HCT116 (cell line): ENCODE data around the gene CHD3.

ENCODE experiments used
- CEBPB ChIP-seq: IDR thresholded peaks from 2 replicates; pipeline ENCODE4 v1.6.1; 2012; ENCODE audit warnings: low read depth
- EZH2 ChIP-seq: fragments of 200-600 bp; sonication (generic); IDR thresholded peaks from 2 replicates; pipeline ENCODE4 v1.6.1; 2017; ENCODE audit warnings: antibody characterized with exemption, mixed run types
- JUND ChIP-seq: IDR thresholded peaks from 2 replicates; pipeline ENCODE4 v1.6.1; 2012
- POLR2A ChIP-seq: IDR thresholded peaks from 2 replicates; pipeline ENCODE4 v1.7.0; 2011; ENCODE audit warnings: borderline replicate concordance; ENCODE audit not compliant: insufficient read depth, insufficient read length; ENCODE audit errors: extremely low read depth
- POLR2AphosphoS5 ChIP-seq: IDR thresholded peaks from 2 replicates; pipeline ENCODE4 v1.6.1; 2011; ENCODE audit warnings: mild to moderate bottlenecking, low read depth, low read length, moderate library complexity
- RAD21 ChIP-seq: IDR thresholded peaks from 2 replicates; pipeline ENCODE4 v1.6.1; 2012; ENCODE audit warnings: low read depth, mild to moderate bottlenecking
- SIN3A ChIP-seq: IDR thresholded peaks from 2 replicates; pipeline ENCODE4 v1.6.1; 2012; ENCODE audit warnings: low read depth
- ZFX ChIP-seq: fragments of 450-650 bp; IDR thresholded peaks from 2 replicates; pipeline ENCODE4 v1.6.1; 2017
- ZNF274 ChIP-seq: fragments of 200-500 bp; sonication (Bioruptor generic); IDR thresholded peaks from 2 replicates; pipeline ENCODE4 v1.6.1; 2014; ENCODE audit warnings: mild to moderate bottlenecking, low read depth, low read length, inconsistent platforms
- TF ChIP-seq, protein P1 (sequence below), 3 experiments: fragments of 200-600 bp in 1 of 3; sonication (generic) in 1 of 3; IDR thresholded peaks in 2 of 3; conservative IDR thresholded peaks in 1 of 3; 2 replicates each; pipeline ENCODE4 v1.5.1; 2012 to 2017; ENCODE audit warnings: low read depth in 2 of 3, low read length in 2 of 3, antibody characterized with exemption in 1 of 3, borderline replicate concordance in 1 of 3, control low read depth in 1 of 3, mild to moderate bottlenecking in 1 of 3, mixed read lengths in 1 of 3, mixed run types in 1 of 3, moderate library complexity in 1 of 3; ENCODE audit not compliant: insufficient read depth in 1 of 3
- TF ChIP-seq, protein P2 (sequence below): IDR thresholded peaks from 2 replicates; pipeline ENCODE4 v1.6.1; 2012; ENCODE audit warnings: low read depth
- TF ChIP-seq, protein P3 (sequence below): IDR thresholded peaks from 2 replicates; pipeline ENCODE4 v1.6.1; 2012
- TF ChIP-seq, protein P4 (sequence below): IDR thresholded peaks from 2 replicates; pipeline ENCODE4 v1.6.1; 2011; ENCODE audit warnings: mild to moderate bottlenecking, low read length, moderate library complexity; ENCODE audit not compliant: insufficient replicate concordance; ENCODE audit errors: extremely low read depth

DNA sequence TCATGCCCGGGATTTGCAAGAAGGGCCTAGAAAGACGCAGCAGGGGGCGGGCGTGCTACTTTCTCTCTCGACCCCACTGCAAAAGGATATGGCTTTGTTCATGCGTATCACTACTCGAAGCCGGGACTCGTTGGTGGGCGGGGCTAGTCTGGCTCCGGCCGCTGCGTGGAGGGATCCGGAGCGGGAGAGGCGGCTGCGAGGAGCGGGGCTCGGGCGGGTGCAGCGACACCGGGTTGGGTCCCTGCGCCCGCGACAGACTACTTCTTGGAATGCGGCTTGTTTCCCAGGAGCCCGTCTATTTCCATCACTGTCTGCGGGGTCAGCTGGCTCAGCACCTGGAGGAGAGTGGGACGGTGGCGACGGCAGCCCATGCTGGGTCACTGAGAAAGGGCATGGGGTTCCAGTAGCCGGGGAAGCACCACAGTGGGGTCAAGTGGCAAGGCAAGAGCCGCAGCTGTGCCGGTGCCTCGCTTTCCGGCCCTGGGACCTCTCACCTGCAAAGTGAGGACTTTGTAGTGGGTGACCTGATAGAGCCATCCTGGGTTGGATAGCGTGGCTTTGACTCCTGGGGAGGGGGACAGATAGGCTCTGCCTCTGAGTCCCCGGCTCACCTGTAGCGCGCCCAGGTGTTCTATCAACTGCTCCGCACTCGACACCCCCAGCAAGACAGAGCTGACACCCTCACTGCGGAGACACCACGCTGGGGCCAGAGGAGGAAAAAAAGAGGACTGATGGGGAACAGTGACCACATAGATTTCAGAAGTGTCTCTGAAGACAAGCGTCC lies 34.4 kb downstream of the CHD3 start:
- TF ChIP-seq, protein P1, sequence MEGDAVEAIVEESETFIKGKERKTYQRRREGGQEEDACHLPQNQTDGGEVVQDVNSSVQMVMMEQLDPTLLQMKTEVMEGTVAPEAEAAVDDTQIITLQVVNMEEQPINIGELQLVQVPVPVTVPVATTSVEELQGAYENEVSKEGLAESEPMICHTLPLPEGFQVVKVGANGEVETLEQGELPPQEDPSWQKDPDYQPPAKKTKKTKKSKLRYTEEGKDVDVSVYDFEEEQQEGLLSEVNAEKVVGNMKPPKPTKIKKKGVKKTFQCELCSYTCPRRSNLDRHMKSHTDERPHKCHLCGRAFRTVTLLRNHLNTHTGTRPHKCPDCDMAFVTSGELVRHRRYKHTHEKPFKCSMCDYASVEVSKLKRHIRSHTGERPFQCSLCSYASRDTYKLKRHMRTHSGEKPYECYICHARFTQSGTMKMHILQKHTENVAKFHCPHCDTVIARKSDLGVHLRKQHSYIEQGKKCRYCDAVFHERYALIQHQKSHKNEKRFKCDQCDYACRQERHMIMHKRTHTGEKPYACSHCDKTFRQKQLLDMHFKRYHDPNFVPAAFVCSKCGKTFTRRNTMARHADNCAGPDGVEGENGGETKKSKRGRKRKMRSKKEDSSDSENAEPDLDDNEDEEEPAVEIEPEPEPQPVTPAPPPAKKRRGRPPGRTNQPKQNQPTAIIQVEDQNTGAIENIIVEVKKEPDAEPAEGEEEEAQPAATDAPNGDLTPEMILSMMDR (IDR thresholded peaks at IDR 0.05 in 2 of 3, conservative IDR thresholded peaks at IDR 0.05 in 1 of 3; ENCODE audit: borderline replicate concordance in 1 of 3, insufficient read depth in 1 of 3, low read depth in 2 of 3, low read length in 2 of 3) = no peak
- TF ChIP-seq ZNF274 (no peak), SIN3A (no peak), ZFX (no peak), JUND (no peak), RAD21 (no peak), POLR2AphosphoS5 (no peak), POLR2A (no peak), CEBPB (no peak), EZH2 (no peak)
- TF ChIP-seq, protein P2, sequence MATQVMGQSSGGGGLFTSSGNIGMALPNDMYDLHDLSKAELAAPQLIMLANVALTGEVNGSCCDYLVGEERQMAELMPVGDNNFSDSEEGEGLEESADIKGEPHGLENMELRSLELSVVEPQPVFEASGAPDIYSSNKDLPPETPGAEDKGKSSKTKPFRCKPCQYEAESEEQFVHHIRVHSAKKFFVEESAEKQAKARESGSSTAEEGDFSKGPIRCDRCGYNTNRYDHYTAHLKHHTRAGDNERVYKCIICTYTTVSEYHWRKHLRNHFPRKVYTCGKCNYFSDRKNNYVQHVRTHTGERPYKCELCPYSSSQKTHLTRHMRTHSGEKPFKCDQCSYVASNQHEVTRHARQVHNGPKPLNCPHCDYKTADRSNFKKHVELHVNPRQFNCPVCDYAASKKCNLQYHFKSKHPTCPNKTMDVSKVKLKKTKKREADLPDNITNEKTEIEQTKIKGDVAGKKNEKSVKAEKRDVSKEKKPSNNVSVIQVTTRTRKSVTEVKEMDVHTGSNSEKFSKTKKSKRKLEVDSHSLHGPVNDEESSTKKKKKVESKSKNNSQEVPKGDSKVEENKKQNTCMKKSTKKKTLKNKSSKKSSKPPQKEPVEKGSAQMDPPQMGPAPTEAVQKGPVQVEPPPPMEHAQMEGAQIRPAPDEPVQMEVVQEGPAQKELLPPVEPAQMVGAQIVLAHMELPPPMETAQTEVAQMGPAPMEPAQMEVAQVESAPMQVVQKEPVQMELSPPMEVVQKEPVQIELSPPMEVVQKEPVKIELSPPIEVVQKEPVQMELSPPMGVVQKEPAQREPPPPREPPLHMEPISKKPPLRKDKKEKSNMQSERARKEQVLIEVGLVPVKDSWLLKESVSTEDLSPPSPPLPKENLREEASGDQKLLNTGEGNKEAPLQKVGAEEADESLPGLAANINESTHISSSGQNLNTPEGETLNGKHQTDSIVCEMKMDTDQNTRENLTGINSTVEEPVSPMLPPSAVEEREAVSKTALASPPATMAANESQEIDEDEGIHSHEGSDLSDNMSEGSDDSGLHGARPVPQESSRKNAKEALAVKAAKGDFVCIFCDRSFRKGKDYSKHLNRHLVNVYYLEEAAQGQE = no peak
- TF ChIP-seq, protein P3, sequence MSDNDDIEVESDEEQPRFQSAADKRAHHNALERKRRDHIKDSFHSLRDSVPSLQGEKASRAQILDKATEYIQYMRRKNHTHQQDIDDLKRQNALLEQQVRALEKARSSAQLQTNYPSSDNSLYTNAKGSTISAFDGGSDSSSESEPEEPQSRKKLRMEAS = no peak
- TF ChIP-seq, protein P4, sequence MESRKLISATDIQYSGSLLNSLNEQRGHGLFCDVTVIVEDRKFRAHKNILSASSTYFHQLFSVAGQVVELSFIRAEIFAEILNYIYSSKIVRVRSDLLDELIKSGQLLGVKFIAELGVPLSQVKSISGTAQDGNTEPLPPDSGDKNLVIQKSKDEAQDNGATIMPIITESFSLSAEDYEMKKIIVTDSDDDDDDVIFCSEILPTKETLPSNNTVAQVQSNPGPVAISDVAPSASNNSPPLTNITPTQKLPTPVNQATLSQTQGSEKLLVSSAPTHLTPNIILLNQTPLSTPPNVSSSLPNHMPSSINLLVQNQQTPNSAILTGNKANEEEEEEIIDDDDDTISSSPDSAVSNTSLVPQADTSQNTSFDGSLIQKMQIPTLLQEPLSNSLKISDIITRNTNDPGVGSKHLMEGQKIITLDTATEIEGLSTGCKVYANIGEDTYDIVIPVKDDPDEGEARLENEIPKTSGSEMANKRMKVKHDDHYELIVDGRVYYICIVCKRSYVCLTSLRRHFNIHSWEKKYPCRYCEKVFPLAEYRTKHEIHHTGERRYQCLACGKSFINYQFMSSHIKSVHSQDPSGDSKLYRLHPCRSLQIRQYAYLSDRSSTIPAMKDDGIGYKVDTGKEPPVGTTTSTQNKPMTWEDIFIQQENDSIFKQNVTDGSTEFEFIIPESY = no peak
